ENCODE results near the gene BACE1.

Gene BACE1

DNA sequence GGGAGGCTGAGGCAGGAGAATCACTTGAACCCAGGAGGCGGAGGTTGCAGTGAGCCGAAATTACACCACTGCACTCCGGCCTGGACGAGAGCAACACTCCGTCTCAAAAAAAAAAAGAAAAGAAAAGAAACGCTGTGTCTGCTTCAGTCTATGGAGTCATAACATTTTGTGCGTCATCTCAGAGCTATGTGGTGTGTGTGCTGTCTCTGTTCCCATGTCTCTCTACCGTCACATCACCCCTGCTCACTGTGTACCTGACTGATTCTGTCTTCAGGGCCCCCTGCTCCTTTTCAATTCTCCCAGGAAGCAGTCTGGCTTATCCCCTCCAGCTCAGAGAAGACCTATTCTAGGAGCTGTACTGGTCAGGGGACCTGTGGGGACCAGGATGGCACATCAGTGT, 17.9 kb downstream of the BACE1 start:
- no peak overlapping the region for H3K4me3 Mint-ChIP-seq
- H3K36me3 Mint-ChIP-seq (ENCODE audit: low read depth), result peaks cover 2% of the 10 kb centered on the region
- no peak for DNase-seq
- no peak overlapping the region for H3K27ac Mint-ChIP-seq
- peaks cover 4% of the 10 kb centered on the region for H3K4me1 Mint-ChIP-seq (ENCODE audit: low read depth)
- H3K27me3 Mint-ChIP-seq, result no peaks in the 10 kb centered on the region
- H3K9me3 Mint-ChIP-seq, result no peaks in the 10 kb centered on the region

DNA sequence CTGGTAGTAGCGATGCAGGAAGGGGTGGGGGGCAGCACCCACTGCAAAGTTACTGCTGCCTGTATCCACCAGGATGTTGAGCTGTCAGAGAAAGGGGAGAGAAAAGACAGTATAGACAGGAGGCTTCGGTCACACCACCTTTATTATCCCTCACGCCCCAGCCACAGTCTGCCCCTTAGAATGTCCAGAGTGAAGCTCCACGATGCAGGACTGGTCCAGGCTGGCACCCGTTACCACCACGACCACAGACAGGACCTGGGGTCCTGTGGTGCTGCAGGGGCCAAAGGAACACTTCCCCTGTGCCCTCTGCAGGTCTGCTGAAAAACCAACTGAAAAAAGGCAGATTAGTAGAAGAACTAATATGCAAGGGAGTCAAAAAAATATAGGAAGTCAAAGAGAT, 19.2 kb downstream of the BACE1 start:
- no peak for DNase-seq
- peaks cover 4% of the 10 kb centered on the region for H3K4me1 Mint-ChIP-seq (ENCODE audit: low read depth)
- H3K36me3 Mint-ChIP-seq (ENCODE audit: low read depth), result peaks cover 9% of the 10 kb centered on the region
- H3K27ac Mint-ChIP-seq, result no peak overlapping the region
- no peaks in the 10 kb centered on the region for H3K9me3 Mint-ChIP-seq
- H3K4me3 Mint-ChIP-seq, result no peak overlapping the region
- H3K27me3 Mint-ChIP-seq, result no peaks in the 10 kb centered on the region

DNA sequence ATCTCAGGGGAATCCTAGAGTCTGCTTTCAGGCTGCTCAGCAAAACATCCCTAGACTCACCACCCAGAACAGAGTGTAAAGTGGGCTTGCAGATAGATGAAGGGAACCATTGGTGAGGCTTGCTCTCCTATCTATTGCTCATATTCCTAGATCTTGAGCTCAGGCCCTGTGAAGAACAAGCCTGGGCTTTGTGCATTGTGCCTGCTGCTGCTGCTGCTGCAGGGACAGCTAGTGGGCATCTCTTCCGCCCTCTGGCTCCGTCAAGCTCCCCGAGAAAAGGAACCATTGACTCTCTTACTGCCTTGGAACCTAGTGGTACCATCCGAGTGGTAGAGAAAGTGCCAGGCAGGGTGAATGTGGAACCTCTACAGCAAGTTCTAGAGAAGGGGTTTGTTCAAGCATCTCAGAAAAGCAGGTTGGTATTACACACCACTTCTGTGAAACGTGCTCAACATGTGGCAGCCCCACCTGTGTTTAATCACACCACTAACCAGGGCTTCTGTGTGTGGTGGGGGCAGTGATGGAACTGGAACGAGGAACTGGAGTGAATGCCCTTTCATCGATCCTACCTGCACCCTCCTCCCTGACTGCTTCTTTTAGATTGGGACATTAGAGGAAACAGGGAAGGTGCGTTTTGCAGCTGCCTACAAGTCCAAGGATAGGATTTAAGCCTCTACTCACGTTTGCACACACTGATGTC, 20.5 kb downstream of the BACE1 start:
- Mint-ChIP-seq H3K4me3 (no peak overlapping the region), H3K4me1 (ENCODE audit: low read depth) (no peaks in the 10 kb centered on the region), H3K27ac (no peak overlapping the region), H3K36me3 (ENCODE audit: low read depth) (peaks cover 13% of the 10 kb centered on the region), H3K9me3 (no peaks in the 10 kb centered on the region), H3K27me3 (no peaks in the 10 kb centered on the region)
- no peak for DNase-seq

DNA sequence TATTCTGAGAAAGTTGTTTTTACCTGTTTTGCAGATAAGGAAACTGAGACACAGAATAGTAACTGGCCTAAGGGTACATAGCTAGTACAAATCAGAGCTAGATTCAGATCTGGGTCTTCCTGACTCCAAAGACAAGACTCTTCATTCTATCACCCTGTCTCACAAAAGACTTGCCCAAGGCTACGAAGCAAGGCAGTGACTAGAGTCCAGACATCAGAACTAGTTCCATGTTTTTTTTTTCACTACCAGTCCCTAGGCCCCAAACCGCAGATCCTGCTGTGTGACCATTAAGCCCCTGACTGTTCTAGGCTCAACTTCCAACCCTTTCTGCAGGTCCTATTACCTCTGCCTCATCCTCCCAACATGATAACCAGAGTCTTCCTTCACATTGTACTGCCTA, 23.4 kb downstream of the BACE1 start:
- H3K4me3 Mint-ChIP-seq, result no peak overlapping the region
- no peaks in the 10 kb centered on the region for H3K9me3 Mint-ChIP-seq
- no peaks in the 10 kb centered on the region for H3K27me3 Mint-ChIP-seq
- no peaks in the 10 kb centered on the region for H3K4me1 Mint-ChIP-seq (ENCODE audit: low read depth)
- H3K27ac Mint-ChIP-seq, result no peak overlapping the region
- DNase-seq, result no peak
- H3K36me3 Mint-ChIP-seq (ENCODE audit: low read depth), result peaks cover 43% of the 10 kb centered on the region

DNA sequence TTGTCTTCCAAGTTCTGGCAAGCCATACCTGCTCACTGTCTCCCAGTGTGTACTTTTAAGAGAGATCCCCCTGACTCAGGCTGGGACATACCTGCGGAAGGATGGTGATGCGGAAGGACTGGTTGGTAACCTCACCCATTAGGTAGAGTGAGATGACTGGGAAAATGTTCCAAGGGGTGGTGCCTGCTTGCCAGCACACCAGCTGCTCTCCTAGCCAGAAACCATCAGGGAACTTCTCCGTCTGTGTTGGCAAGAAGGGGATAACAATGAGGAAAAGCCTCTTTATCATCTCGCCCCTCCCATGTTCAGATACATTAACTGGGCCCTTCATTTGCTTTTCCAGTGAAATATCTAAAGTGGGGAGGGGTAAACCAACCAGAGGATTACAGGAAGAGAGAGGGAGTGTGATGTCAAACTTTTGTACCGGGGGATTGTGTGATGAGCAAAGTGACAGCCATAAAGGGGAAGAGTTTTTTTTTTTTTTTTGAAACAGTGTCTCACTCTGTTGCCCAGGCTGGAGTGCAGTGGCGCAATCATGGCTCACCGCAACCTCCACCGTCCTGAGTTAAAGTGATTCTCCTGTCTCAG, 25.2 kb downstream of the BACE1 start, which contains the start of gene BACE1-AS:
Gene BACE1-AS, plus strand, starts transcription at position 538 of the 588 bp plus-strand sequence.
- no peak within 1 kb of the TSS for H3K27ac Mint-ChIP-seq

DNA sequence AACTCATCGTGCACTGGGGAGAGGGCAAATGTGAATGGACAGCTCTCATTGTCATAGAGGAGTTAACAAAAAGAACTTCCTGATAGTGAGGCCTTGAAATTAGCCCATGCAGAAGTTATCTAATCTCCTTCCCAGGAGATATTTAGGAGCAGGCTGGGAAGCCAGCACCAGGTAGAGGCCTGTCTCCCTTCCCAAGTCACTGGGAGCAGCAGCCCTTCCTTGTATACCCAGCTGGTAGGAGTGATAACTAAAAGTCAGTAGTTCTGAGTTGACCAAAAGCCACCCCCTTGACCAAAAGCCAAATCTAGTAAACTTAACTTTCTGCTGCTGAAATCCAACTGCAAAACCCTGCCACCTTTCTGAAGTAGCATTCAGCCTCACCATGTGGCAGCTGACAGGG, 26.3 kb downstream of the BACE1 start:
- H3K36me3 Mint-ChIP-seq (ENCODE audit: low read depth), result peaks cover 68% of the 10 kb centered on the region
- no peaks in the 10 kb centered on the region for H3K4me1 Mint-ChIP-seq (ENCODE audit: low read depth)
- no peak for DNase-seq
- no peaks in the 10 kb centered on the region for H3K27me3 Mint-ChIP-seq
- H3K27ac Mint-ChIP-seq, result no peak overlapping the region
- no peak overlapping the region for H3K4me3 Mint-ChIP-seq
- no peaks in the 10 kb centered on the region for H3K9me3 Mint-ChIP-seq

More for the DNA sequence above, 25.2 kb downstream of the BACE1 start, which contains the start of gene BACE1-AS:
- H3K4me3 Mint-ChIP-seq, result no peak within 1 kb of the TSS
- H3K36me3 Mint-ChIP-seq (ENCODE audit: low read depth), result peaks cover 57% of the 10 kb centered on the region
- no peaks in the 10 kb centered on the region for H3K9me3 Mint-ChIP-seq
- H3K4me1 Mint-ChIP-seq (ENCODE audit: low read depth), result no peaks in the 10 kb centered on the region
- DNase-seq, result no peak
- H3K27me3 Mint-ChIP-seq, result no peaks in the 10 kb centered on the region

DNA sequence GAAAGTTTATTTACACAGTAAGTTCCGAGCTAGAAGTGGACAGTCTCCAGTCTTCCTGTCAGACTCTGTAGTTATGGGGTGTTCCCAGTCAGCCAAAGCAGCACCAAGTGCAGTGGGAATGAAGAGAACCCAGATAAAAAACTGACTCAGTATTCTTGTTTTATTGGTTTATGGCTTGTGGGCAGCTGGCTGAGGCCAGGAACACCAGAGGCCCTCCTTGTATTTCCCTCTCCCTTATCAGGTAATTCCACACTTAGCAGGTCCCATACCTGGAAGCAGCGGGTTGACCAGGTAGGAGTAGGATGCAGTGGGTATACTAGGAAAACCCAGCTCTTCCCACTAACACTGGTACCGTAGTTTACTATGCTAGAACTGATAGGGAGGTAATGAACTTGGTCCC, 28.4 kb downstream of the BACE1 start:
- Mint-ChIP-seq H3K27me3 (no peaks in the 10 kb centered on the region), H3K4me3 (no peak overlapping the region), H3K36me3 (ENCODE audit: low read depth) (peaks cover 78% of the 10 kb centered on the region), H3K4me1 (ENCODE audit: low read depth) (no peaks in the 10 kb centered on the region), H3K27ac (no peak overlapping the region), H3K9me3 (no peaks in the 10 kb centered on the region)
- no peak for DNase-seq

DNA sequence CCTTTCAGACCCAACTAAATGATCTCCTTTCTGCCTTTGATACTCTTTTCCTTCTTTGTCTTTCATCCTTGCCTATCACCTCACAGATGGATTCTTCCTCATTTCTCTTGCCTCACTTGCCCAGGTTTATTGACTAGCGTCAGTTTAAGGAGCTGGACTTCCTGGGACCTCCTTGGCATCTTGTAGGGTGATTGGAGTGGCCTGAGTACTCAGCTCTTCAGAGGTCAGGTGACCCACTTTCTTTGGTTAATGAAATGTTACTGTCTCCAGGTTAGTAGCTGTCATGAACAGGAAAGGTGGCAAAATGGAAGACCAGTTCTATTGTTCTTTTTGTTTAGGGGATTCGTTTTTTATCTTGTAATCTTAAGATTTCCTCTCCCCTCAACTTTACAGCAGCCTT, 29.5 kb downstream of the BACE1 start:
- Mint-ChIP-seq H3K36me3 (ENCODE audit: low read depth) (peaks cover 88% of the 10 kb centered on the region), H3K9me3 (no peaks in the 10 kb centered on the region)

DNA sequence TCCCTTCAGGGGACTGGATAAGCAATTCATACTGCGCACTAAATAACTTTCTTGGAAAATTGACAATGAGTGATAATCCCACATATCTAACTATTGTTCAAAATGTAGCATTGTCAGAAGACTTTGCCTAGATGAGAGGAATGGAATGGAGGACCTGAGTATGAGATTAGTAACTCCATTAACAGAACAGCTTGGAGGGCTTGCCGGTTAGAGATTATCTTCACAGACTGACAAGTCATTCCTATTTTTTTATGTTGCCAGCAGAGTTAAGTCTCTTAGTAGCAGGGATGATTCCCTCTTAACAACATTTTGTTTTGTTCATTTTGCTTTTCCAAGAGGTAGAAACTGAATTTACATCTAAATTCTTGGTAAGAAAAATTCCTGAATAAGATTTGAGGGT, 32.0 kb downstream of the BACE1 start:
- no peak for DNase-seq
- Mint-ChIP-seq H3K9me3 (no peaks in the 10 kb centered on the region), H3K27me3 (no peaks in the 10 kb centered on the region), H3K4me1 (ENCODE audit: low read depth) (peaks cover 16% of the 10 kb centered on the region), H3K4me3 (no peak overlapping the region), H3K27ac (no peak overlapping the region), H3K36me3 (ENCODE audit: low read depth) (peaks cover 83% of the 10 kb centered on the region)

More for the DNA sequence above, 29.5 kb downstream of the BACE1 start:
- Mint-ChIP-seq H3K27ac (no peak overlapping the region), H3K27me3 (no peaks in the 10 kb centered on the region), H3K4me3 (no peak overlapping the region), H3K4me1 (ENCODE audit: low read depth) (no peaks in the 10 kb centered on the region)
- no peak for DNase-seq

DNA sequence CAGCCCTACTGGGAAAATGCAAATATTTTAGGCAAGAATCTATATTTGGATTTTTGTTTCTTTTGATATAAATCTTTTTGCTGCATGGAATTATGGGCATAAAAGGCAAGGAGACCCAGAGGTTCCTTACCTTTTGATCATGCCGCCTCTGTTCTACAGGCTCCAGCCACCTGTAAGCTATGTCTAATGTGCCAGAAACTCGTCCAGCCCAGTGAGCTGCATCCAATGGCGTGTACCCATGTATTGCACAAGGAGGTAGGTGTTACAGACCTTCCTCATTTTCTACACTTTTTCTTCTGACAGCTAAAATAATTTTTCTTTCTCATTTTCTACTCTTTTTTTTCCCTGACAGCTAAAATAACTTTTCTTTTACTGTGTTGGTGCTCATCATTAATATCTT, 33.1 kb downstream of the BACE1 start:
- no peak for DNase-seq
- H3K9me3 Mint-ChIP-seq, result no peaks in the 10 kb centered on the region
- peaks cover 20% of the 10 kb centered on the region for H3K4me1 Mint-ChIP-seq (ENCODE audit: low read depth)
- no peaks in the 10 kb centered on the region for H3K27me3 Mint-ChIP-seq
- H3K4me3 Mint-ChIP-seq, result no peak overlapping the region
- H3K27ac Mint-ChIP-seq, result no peak overlapping the region
- peaks cover 72% of the 10 kb centered on the region for H3K36me3 Mint-ChIP-seq (ENCODE audit: low read depth)

DNA sequence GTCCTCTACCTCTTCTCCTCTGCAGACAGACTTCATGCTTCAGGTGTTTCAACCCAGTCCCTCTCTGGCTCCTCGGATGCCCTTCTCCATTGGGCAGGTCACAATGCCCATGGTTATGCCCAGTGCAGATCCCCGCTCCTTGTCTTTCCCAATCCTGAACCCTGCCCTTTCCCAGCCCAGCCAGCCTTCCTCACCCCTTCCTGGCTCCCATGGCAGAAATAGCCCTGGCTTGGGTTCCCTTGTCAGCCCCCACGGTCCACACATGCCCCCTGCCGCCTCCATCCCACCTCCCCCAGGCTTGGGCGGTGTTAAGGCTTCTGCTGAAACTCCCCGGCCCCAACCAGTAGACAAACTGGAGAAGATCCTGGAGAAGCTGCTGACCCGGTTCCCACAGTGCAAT, 34.2 kb downstream of the BACE1 start:
- H3K9me3 Mint-ChIP-seq, result no peaks in the 10 kb centered on the region
- no peak for DNase-seq
- H3K4me1 Mint-ChIP-seq (ENCODE audit: low read depth), result peaks cover 20% of the 10 kb centered on the region
- no peak overlapping the region for H3K27ac Mint-ChIP-seq
- no peaks in the 10 kb centered on the region for H3K27me3 Mint-ChIP-seq
- peaks cover 63% of the 10 kb centered on the region for H3K36me3 Mint-ChIP-seq (ENCODE audit: low read depth)
- H3K4me3 Mint-ChIP-seq, result no peak overlapping the region

DNA sequence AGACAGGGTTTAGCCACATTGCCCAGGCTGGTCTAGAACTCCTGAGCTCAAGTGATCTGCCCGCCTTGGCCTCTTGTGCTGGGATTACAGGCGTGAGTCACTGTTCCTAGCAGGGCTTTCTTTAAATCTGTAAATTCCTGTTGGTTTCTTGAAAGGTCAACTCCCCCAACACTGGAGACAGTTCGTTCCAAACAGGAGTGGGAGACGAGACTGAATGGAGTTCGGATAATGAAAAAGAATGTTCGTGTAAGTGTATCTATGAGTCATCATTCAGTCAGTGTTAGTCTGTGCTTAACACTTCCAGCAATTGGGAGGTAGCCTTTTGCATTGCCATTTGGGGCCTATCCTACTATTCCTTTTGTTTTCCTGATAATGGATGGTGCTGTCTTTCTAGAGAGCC, 34.9 kb downstream of the BACE1 start:
- no peak overlapping the region for H3K4me3 Mint-ChIP-seq
- peaks cover 20% of the 10 kb centered on the region for H3K4me1 Mint-ChIP-seq (ENCODE audit: low read depth)
- H3K27ac Mint-ChIP-seq, result no peak overlapping the region
- DNase-seq, result no peak
- H3K36me3 Mint-ChIP-seq (ENCODE audit: low read depth), result peaks cover 58% of the 10 kb centered on the region
- H3K27me3 Mint-ChIP-seq, result no peaks in the 10 kb centered on the region
- no peaks in the 10 kb centered on the region for H3K9me3 Mint-ChIP-seq

DNA sequence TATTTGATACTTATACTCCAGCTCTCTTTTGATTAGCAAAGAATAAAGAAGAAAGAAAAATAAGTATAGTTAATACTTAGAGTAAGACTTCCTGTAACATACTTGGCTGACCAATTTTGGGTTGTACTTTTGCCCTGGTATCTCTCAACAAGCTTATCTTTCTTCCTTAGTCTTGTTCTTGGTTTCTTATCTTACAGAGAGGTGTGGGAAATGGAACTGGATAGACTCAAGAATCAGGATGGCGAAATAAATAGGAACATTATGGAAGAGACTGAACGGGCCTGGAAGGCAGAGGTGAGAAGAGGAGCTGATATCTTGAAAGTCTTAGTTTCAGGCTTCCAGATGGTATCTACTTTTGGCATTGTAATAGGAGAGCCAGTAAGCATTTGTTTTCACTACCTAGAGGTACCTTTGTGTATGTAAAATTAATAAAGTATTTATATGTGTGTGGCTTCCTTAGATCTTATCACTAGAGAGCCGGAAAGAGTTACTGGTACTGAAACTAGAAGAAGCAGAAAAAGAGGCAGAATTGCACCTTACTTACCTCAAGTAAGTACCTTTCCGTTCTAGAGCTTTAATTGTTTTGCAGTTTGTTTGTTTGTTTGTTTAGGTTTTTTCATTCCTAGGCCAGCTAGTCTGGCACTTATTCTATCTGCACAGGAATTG, 36.2 kb downstream of the BACE1 start:
- Mint-ChIP-seq H3K4me1 (ENCODE audit: low read depth) (peaks cover 28% of the 10 kb centered on the region), H3K27me3 (no peaks in the 10 kb centered on the region), H3K36me3 (ENCODE audit: low read depth) (peaks cover 55% of the 10 kb centered on the region), H3K9me3 (no peaks in the 10 kb centered on the region), H3K27ac (peak overlapping the region; percentile 86), H3K4me3 (no peak overlapping the region)
- no peak for DNase-seq

DNA sequence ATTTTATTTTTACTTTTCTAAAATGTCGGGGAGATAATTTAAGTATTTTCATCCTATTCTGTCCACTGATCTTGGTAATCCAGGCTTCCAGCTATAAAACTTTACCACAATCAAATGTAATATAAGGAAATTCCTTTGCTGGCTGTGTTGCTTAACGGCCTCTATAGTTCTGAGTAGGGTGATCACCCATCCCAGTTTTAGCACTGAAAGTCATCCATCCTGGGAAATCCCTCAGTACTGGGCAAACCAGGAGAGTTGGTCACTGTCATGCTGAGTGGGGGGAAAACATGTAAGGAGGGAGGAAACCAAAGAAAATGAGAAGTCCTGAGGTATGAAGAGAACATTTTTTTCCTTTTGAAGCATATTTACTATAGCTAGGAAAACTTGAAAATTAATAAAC, 37.7 kb downstream of the BACE1 start:
- Mint-ChIP-seq H3K27me3 (no peaks in the 10 kb centered on the region), H3K27ac (no peak overlapping the region), H3K4me1 (ENCODE audit: low read depth) (peaks cover 31% of the 10 kb centered on the region), H3K4me3 (no peak overlapping the region), H3K36me3 (ENCODE audit: low read depth) (peaks cover 51% of the 10 kb centered on the region), H3K9me3 (no peaks in the 10 kb centered on the region)
- DNase-seq, result no peak
